Fibroblast of the aortic adventitia (primary cell): ENCODE data around the gene MTA1. TPM values are rescaled to one million over a fixed set of nuclear protein-coding genes. Genes with fewer than 3 reads are reported as not detected.

ENCODE experiments used
- DNase-seq: peaks from one replicate; pipeline ENCODE4 v3.0.0-alpha.2; 2010; ENCODE audit warnings: low read depth
- H3K4me3 ChIP-seq: 2 replicates; pipeline ENCODE4 v1.5.1; 2011; ENCODE audit warnings: low read depth, mild to moderate bottlenecking, control low read depth, low read length, moderate library complexity
- CTCF ChIP-seq: IDR thresholded peaks from 2 replicates; pipeline ENCODE4 v1.5.1; 2011; ENCODE audit warnings: mild to moderate bottlenecking, low read length, control low read depth, inconsistent platforms; ENCODE audit not compliant: insufficient read depth
- total RNA-seq: library from RNA; depleted of rRNA; stranded (reverse); fragments of >200 nt; gene quantifications from 2 replicates; pipeline ENCODE4 v1.2.3, GENCODE V29; 2012; ENCODE audit warnings: low replicate concordance

The MTA1 gene
- total RNA-seq, 1 donor: 44.4 TPM

- no peak overlapping the region for H3K4me3 ChIP-seq
- no peak for TF ChIP-seq CTCF
- DNase-seq: no peak
These were observed 27.2 kb upstream of the MTA1 start for GRCh38 chr14:105392131-105393090.

GRCh38 chr14:105393151-105393550 is 26.5 kb upstream of the MTA1 start:
- TF ChIP-seq CTCF: no peak
- no peak overlapping the region for H3K4me3 ChIP-seq
- no peak for DNase-seq

GRCh38 chr14:105394714-105395537 is 24.7 kb upstream of the MTA1 start:
- no peak overlapping the region for H3K4me3 ChIP-seq
- DNase-seq: no peak
- no peak for TF ChIP-seq CTCF

GRCh38 chr14:105395538-105395854 is 24.1 kb upstream of the MTA1 start:
- DNase-seq: no peak
- no peak overlapping the region for H3K4me3 ChIP-seq
- no peak for TF ChIP-seq CTCF

GRCh38 chr14:105397350-105397931 is 22.2 kb upstream of the MTA1 start:
- no peak for TF ChIP-seq CTCF
- no peak for DNase-seq
- H3K4me3 ChIP-seq: peak overlapping the region; percentile 86

GRCh38 chr14:105398044-105398725 is 21.4 kb upstream of the MTA1 start, which contains the start of gene TEX22:
TEX22 (plus strand) TSS chr14:105398538; CDS start chr14:105399341, 803 bp downstream.
- no peak for TF ChIP-seq CTCF
- H3K4me3 ChIP-seq: peak within 1 kb of the TSS; percentile 86
- DNase-seq: peak; percentile 70
